ES-I3 (cell line): Measurements from ENCODE around the gene MRPL51.
A peak's percentile ranks its signal among the peaks of the same experiment; 100 is the strongest.
"Not testable (repeated sequence)": the region's sequence is repeated elsewhere in the genome, so short reads cannot be mapped to it uniquely, and the experiment has no call there.

Experiments
- H3K36me3 ChIP-seq: 2 replicates; pipeline ENCODE4 v1.6.1; 2013; ENCODE audit warnings: mild to moderate bottlenecking, low read length, control low read depth, moderate library complexity; ENCODE audit not compliant: insufficient read depth
- H3K4me1 ChIP-seq: 2 replicates; pipeline ENCODE4 v1.6.1; 2013; ENCODE audit warnings: mild to moderate bottlenecking, control low read depth, low read length; ENCODE audit not compliant: insufficient read depth
- H3K9ac ChIP-seq: 2 replicates; pipeline ENCODE4 v1.6.1; 2013; ENCODE audit warnings: low read depth, mild to moderate bottlenecking, low read length, moderate library complexity
- H3K9me3 ChIP-seq: 2 replicates; pipeline ENCODE4 v1.6.1; 2013; ENCODE audit warnings: mild to moderate bottlenecking, low read length, moderate library complexity; ENCODE audit not compliant: control insufficient read depth, insufficient read depth

The MRPL51 gene

DNA sequence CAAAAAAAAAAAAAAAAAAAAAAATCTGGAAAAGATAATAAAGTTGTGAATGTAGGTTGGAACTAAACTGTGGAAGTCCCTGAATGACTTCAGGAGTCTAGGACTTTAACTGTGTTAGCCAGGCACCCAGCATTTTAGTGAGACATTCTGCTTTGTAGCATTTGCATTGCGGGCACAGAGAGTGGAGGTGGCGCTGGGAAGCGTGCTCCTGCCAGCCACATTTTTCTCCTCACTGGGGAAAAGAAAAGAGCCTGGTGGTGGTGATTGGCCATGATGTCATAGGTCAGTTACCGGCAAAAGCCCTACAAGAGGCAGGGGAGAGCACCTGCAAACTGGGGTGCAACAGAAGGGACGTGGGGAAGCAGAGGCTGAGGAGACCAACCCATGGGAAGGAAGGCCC lies 31.6 kb upstream of the MRPL51 start:
- peaks cover 61% of the 10 kb centered on the region for H3K36me3 ChIP-seq
- no peak overlapping the region for H3K9ac ChIP-seq
- 0 out of 2 replicates have a peak, but pooled peaks cover 6% of the 10 kb centered on the region for H3K4me1 ChIP-seq
- H3K9me3 ChIP-seq, result no peaks in the 10 kb centered on the region

DNA sequence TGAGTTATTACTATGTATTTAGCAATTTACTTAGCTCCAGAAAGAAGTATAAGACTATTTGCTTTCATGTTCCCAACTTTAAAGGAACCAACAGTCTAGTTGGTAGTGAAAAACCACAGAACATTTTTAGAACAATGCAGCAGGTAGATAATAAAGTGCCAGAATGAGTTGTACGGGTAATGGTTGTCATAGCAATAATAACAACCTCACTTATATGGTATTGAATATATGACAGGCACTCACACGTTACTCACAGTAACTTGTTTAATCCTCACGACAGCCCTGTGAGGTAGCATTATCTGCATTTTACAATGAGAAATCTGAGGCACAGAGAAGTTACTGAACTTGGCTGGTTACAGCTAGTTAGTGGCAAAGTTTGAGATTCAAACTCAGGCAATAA lies 30.6 kb upstream of the MRPL51 start:
- Histone ChIP-seq H3K36me3 (peaks cover 63% of the 10 kb centered on the region), H3K4me1 (0 out of 2 replicates have a peak, but pooled peaks cover 2% of the 10 kb centered on the region), H3K9me3 (no peaks in the 10 kb centered on the region), H3K9ac (no peak overlapping the region)

DNA sequence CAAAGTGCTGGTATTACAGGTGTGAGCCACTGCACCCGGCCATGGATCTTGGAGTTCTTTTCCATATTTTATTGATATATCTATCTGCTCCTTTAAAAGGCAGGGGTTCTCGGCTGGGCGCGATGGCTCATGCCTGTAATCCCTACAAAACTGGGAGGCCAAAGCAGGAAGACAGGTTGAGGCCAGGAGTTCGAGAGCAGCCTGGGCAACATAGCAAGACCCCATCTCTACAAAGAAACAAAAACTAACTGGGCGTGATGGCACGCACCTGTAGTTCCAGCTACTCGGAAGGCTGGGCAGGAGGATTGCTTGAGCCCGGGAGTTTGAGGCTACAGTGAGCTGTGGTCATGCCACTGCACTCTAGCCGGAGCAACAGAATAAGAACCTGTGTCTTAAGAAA lies 29.1 kb upstream of the MRPL51 start:
- Histone ChIP-seq H3K9ac (no peak overlapping the region), H3K4me1 (no peaks in the 10 kb centered on the region), H3K36me3 (peaks cover 61% of the 10 kb centered on the region), H3K9me3 (no peaks in the 10 kb centered on the region)

DNA sequence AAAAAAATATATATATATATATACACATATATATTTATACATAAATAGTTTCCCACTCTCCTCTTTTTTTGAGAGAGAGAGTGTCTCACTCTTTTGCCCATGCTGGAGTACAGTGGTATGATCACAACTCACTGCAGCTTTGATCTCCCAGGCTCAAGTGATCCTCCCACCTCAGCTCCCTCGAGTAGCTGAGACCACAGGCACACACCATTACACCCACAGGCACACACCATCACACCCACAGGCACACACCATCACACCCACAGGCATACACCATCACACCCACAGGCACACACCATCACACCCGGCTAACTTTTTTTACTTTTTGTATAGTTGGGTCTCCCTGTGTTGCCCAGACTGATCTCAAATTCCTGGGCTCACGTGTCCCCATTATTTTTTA lies 27.1 kb upstream of the MRPL51 start:
- peaks cover 61% of the 10 kb centered on the region for H3K36me3 ChIP-seq
- no peak overlapping the region for H3K9ac ChIP-seq
- H3K4me1 ChIP-seq, result no peaks in the 10 kb centered on the region
- H3K9me3 ChIP-seq, result no peaks in the 10 kb centered on the region

DNA sequence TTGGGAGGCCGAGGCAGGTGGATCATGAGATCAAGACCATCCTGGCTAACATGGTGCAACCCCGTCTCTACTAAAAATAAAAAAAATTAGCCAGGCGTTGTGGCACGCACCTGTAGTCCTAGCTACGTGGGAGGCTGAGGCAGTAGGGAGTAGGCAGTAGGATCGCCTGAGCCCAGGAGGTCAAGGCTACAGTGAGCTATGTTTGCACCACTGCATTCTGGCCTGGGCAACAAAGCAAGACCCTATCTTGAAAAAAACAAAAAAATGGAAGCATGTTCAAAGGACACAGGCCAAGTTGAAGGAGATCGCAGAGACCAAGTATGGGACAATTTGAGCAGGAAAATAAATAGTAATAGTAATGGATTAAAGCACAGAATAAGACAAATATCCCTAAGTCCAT lies 15.0 kb upstream of the MRPL51 start:
- peaks cover 14% of the 10 kb centered on the region for H3K4me1 ChIP-seq
- no peaks in the 10 kb centered on the region for H3K9me3 ChIP-seq
- no peak overlapping the region for H3K9ac ChIP-seq
- H3K36me3 ChIP-seq, result peaks cover 31% of the 10 kb centered on the region

DNA sequence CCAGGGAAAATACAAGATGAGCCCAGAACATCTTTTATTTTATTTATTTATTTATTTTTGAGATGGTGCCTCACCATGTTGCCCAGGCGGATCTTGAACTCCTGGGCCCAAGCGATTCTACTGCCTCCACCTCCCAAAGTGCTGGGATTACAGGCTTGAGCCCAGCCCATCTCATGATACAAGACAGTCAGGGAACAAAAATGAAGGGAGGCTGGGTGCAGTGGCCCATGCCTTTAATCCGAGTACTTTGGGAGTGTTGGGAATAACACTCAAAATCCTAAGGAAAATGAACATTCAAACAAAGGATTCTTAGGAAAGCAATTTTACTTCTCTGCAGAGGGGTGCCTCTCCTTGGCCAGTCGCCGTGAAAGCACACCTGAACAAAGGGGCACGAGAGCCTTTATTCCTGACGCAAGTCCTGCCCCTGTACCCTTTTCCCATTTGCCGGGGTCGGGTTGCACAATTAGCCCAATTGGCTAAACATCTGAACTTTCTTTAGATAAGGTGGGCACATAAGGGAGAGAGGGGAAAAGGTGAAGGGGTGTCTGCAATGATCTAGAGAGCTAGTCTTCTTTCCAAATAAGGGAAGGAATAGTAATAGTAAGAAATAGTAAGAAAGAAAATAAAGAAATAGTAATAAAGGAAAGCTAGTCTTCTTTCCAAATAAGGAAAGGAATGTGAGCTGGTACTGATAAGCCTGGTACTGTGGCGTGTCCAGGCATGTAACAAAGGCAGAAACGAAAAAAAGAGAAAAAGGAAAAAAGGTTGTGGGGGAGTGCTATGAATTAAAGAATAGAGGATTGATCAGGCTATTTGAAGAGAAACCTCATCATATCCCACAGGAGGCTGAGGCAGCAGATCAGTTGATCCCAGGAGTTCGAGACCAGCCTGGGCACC lies 14.3 kb upstream of the MRPL51 start:
- Histone ChIP-seq H3K9ac (no peak overlapping the region), H3K9me3 (no peaks in the 10 kb centered on the region), H3K36me3 (peaks cover 25% of the 10 kb centered on the region), H3K4me1 (peaks cover 14% of the 10 kb centered on the region)

DNA sequence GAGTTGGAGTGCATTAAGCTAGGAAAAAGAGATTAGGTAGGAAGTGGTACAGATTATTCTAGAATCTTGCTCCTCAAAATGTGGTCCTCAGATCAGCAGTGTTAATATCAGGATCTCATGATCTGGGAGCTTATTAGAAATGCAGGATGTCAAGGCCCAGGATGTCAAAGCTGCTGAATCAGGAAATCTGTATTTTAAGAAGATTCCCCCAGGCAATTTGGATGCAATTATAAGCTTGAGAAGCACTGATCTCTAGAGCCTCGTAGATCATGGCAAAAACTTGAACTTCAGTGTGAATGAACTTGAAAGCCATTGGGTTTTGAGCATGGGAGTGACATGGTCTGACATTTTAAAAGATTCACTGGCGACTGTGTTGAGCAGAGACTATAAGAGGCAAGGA lies 7.4 kb upstream of the MRPL51 start:
- H3K9me3 ChIP-seq, result no peaks in the 10 kb centered on the region; the same call in 1 of the 2 replicates
- peaks cover 29% of the 10 kb centered on the region for H3K36me3 ChIP-seq
- H3K9ac ChIP-seq, result no peak overlapping the region
- no peaks in the 10 kb centered on the region for H3K4me1 ChIP-seq

DNA sequence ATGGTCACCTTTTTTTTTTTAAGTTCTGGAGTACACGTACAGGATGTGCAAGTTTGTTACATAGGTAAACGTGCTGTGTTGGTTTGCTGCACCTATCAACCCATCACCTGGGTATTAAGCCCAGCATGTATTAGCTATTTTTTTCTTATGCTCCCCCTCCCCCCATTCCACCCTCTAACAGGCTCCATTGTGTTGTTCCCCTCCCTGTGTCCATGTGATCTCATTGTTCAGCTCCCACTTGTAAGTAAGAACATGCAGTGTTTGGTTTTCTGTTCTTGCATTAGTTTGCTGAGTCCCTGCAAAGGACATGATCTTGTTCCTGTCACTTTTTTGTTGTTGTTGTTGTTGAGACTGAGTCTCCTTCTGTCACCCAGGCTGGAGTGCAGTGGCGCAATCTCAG lies 4.2 kb upstream of the MRPL51 start:
- H3K4me1 ChIP-seq, H3K9ac ChIP-seq, H3K9me3 ChIP-seq: not testable (repeated sequence)
- H3K36me3 ChIP-seq, result peaks cover 27% of the 10 kb centered on the region

DNA sequence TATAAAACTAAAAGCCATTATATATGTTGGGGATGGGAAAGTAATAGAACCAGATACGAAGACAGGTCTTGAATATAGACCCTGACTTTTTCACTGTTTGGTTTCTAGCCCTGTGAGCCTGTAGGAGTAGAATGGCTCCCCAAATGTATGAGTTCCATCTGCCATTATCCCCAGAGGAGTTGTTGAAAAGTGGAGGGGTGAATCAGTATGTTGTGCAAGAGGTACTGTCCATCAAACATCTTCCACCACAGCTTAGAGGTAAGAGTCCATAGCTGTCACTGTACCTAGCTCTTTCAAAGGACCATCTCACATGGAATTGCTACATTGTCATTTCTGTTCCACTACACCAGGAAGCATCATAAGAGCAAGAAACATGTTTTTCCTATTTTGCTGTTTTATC lies 1.9 kb upstream of the MRPL51 start:
- Histone ChIP-seq H3K4me1 (no peaks in the 10 kb centered on the region), H3K36me3 (peaks cover 28% of the 10 kb centered on the region), H3K9ac (peak overlapping the region; percentile 83), H3K9me3 (no peaks in the 10 kb centered on the region)

DNA sequence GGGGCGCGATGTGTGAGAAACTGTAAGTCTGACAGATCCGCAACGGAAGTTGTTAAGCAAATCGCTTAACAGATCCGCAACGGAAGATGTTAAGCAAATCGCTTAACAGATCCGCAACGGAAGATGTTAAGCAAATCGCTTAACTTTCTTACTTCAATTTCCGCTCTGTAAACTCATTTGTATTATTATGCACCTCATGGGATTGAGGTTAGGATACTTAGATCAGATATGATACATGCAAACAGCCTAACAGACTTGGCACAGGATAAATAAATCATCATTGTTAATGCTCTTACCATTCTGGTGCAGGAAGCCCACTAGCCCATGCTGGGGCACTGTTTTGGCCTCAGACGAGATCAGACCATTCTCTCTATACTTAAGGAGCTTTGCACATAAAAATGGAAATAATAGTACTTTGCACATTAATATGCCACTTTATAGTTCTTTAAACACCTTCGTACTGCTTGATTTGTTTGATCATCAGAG lies 1.2 kb upstream of the MRPL51 start:
- peaks cover 27% of the 10 kb centered on the region for H3K36me3 ChIP-seq
- H3K9ac ChIP-seq, result peak overlapping the region; percentile 83

DNA sequence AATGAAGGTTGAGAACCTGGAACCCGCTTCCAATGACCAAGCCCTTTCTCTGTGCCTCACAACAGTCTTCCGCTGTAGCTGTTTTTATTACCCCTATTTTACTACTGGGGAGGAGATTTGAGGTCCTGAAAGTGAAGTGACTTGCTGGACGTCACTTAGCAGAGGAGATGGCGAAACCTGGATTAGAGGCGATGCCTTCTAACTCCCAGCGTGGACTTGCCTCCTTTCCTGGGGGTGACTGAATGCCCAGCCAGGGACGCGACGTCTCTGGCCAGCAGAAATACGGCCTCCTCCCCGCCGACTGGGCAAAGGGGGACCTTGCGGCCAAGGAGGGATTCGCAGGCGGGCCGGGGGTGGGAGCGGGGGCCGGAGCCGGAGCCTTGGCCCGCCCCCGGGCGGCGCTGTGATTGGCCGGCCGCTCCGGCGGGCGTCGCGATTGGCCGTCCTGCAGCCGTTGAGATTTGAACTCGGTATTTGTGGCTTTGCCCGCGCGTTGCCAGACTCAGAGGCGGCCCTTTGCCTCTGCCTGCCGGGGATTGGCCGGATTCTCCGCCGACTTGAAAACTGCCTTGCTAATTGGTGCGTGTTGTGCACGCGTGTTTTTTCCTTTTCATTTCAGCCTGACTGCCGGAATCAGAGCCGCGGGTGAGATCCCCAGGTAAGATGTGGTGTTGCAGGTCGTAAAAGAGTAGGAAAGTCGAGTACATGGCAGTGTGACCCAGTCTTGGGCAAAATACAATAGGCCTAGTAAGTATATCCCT lies 615 bp upstream of the MRPL51 start, which contains the start of gene NCAPD2:
NCAPD2 (plus strand) TSS at position 606 of the 761 bp plus-strand sequence. CDS start 997 bp downstream, outside the sequence.
- H3K4me1 ChIP-seq, result no peaks in the 10 kb centered on the region
- peaks cover 20% of the 10 kb centered on the region for H3K36me3 ChIP-seq
- H3K9ac ChIP-seq, result peak within 1 kb of the TSS; percentile 83
- H3K9me3 ChIP-seq, result no peaks in the 10 kb centered on the region

More for the DNA sequence above, 1.2 kb upstream of the MRPL51 start:
- H3K9me3 ChIP-seq, result no peaks in the 10 kb centered on the region
- H3K4me1 ChIP-seq, result no peaks in the 10 kb centered on the region

DNA sequence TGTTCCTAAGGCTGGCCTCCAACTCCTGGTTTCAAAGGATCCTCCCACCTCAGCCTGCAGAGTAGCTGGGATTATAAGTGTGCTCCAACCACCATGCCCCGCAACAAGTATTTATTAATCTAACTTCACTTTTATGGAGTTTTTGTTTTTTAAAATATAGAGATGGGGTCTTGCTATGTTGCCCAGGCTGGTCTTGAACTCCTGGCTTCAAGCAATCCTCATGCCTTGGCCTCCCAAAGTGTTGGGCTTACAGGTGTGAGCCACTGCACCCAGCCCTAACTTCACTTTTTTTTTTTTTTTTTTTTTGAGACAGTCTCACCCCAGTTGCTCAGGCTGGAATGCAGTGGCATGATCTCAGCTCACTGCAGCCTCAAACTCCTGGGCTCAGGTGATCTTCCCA lies 2.4 kb downstream of the MRPL51 start:
- not testable (repeated sequence) for H3K9me3 ChIP-seq, H3K9ac ChIP-seq, H3K4me1 ChIP-seq
- H3K36me3 ChIP-seq, result peaks cover 11% of the 10 kb centered on the region

DNA sequence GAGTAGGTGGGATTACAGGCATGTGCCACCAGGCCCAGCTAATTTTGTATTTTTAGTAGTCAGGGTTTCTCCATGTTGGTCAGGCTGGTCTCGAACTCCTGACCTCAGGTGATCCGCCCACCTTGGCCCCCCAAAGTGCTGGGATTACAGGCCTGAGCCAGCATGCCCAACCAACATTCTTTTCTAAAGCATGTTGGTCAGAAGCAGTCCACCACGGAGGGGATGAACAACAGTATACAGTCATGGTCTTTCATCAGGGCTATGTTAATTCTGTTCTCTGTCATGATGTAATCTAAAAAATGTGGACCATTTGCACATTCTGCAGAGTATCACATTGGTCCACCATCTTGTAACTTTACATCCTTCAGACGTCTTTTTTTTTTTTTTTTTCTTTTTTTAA lies 3.6 kb downstream of the MRPL51 start:
- H3K4me1 ChIP-seq, result no peaks in the 10 kb centered on the region
- H3K36me3 ChIP-seq, result peaks cover 3% of the 10 kb centered on the region; the same call in 1 of the 2 replicates
- no peaks in the 10 kb centered on the region for H3K9me3 ChIP-seq
- no peak overlapping the region for H3K9ac ChIP-seq

DNA sequence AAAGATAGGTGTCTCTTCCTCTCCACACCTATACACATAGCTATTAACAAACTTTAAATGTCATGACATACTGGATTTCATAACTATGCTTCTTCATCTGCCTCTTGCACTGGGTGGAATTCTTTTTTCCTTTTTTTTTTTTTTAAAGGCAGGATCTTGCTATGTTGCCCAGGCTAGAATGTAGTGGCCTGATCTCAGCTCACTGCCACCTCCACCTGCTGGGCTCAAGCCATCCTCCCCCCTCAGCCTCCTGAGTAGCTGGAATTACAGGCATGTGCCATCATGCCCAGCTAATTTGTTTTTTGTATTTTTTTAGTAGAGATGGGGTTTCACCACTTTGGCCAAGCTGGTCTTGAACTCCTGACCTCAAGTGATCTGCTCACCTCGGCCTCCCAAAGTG lies 4.8 kb downstream of the MRPL51 start:
- Histone ChIP-seq H3K9me3 (no peaks in the 10 kb centered on the region), H3K36me3 (peaks cover 3% of the 10 kb centered on the region; the same call in 1 of the 2 replicates), H3K9ac (no peak overlapping the region), H3K4me1 (no peaks in the 10 kb centered on the region)
